LHCN-M2 (cell line): ENCODE results near the gene RNF103. TPM values are rescaled to one million over a fixed set of nuclear protein-coding genes. Genes with fewer than 3 reads are reported as not detected.
A peak's percentile ranks its signal among the peaks of the same experiment; 100 is the strongest.
"Not testable (repeated sequence)": the region's sequence is repeated elsewhere in the genome, so short reads cannot be mapped to it uniquely, and the experiment has no call there.

Source experiments
- DNase-seq: peaks from one replicate; pipeline ENCODE4 v3.0.0-alpha.2; 2012; ENCODE audit warnings: low read depth
- polyA plus RNA-seq: library from polyadenylated mRNA; unstranded; fragments of >200 nt; gene quantifications from one replicate; pipeline ENCODE4 v1.2.1, GENCODE V29; 2012; ENCODE audit warnings: missing spikeins
- total RNA-seq: library from RNA; depleted of rRNA; stranded (reverse); fragments of >200 nt; gene quantifications from 2 replicates; pipeline ENCODE4 v1.2.3, GENCODE V29; 2014; rRNA removed

The RNF103 gene, protein sequence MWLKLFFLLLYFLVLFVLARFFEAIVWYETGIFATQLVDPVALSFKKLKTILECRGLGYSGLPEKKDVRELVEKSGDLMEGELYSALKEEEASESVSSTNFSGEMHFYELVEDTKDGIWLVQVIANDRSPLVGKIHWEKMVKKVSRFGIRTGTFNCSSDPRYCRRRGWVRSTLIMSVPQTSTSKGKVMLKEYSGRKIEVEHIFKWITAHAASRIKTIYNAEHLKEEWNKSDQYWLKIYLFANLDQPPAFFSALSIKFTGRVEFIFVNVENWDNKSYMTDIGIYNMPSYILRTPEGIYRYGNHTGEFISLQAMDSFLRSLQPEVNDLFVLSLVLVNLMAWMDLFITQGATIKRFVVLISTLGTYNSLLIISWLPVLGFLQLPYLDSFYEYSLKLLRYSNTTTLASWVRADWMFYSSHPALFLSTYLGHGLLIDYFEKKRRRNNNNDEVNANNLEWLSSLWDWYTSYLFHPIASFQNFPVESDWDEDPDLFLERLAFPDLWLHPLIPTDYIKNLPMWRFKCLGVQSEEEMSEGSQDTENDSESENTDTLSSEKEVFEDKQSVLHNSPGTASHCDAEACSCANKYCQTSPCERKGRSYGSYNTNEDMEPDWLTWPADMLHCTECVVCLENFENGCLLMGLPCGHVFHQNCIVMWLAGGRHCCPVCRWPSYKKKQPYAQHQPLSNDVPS
- total RNA-seq, result 15.7 and 19.3 TPM in 2 replicates
- polyA plus RNA-seq, result 7.3 TPM

- peak; percentile 85 for DNase-seq
These were observed at the start of gene RNF103 for GRCh38 chr2:86623494-86624266. Gene RNF103, minus strand, starts transcription at chr2:86623865. Its CDS starts 979 bp downstream, at chr2:86622886.

- DNase-seq, result no peak
These were observed 49.3 kb upstream of the RNF103 start for GRCh38 chr2:86673011-86673410.

- DNase-seq, result no peak
These were observed 48.4 kb upstream of the RNF103 start for GRCh38 chr2:86672027-86672545.

GRCh38 chr2:86671337-86671981, 47.8 kb upstream of the RNF103 start:
- peak; percentile 45 for DNase-seq

- not testable (repeated sequence) for DNase-seq
These were observed 45.7 kb upstream of the RNF103 start for GRCh38 chr2:86669323-86669722.

DNA sequence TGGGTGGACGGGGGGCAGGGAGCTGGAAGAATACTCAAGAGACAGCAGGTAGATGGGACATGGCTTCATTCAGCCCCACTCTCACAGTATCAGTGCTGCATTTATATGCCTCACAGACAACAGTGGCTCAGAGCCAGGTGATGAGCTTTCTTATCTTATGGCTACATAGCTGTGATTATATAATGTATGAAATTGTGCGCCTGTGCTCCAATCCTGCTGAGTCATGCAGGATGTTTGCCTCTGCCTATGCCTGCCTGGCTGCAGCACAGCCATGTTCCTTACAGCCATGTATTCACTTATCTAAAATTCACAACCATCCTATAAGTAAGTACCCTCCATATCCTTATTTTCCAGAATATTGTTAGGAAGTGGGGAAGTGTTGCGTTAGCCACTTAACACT, 37.7 kb upstream of the RNF103 start:
- peak; percentile 9 for DNase-seq

DNA sequence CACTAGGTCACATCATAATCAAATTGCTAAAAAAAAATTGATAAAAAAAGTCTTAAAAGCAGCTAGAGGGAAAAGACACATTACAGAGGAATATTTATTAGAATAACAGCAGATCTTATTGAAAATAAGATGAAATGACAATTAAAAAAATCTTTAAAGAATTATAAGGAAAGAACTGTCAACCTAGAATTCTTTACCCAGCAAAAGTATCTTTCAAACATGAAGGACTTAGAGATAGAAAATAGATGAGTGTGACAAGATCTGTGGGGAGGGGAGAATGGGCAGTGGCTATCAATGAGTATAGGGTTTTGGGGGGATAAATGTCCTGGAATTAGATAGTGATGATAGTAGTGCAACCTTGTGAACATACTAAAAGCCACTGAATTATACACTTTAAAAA, 26.5 kb upstream of the RNF103 start:
- no peak for DNase-seq

- no peak for DNase-seq
These were observed 25.7 kb upstream of the RNF103 start for GRCh38 chr2:86649119-86649947.

DNA sequence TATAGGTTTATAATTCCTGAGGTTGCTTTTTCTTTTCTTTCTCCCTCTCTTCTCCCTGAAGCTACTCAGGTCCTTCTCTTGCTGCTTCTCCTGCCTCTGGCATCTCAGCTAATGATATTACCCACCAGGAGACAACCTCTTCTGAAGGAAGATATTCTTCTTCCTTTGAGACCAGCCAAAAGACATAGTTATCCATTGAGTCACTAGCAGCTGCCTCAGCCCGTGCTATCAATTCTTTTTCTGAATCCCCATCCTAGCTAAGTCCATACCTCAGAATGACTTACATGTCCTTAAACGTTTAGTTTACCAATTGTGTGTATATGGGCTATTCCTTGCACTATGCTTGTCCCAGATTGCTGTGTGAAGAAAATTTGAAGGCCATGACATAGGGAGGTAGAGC, 25.0 kb upstream of the RNF103 start:
- peak; percentile 37 for DNase-seq

GRCh38 chr2:86646865-86647264, 23.2 kb upstream of the RNF103 start:
- DNase-seq, result no peak

GRCh38 chr2:86646329-86646728, 22.7 kb upstream of the RNF103 start:
- DNase-seq, result no peak

- DNase-seq, result no peak
These were observed 22.1 kb upstream of the RNF103 start for GRCh38 chr2:86645752-86646151.

DNA sequence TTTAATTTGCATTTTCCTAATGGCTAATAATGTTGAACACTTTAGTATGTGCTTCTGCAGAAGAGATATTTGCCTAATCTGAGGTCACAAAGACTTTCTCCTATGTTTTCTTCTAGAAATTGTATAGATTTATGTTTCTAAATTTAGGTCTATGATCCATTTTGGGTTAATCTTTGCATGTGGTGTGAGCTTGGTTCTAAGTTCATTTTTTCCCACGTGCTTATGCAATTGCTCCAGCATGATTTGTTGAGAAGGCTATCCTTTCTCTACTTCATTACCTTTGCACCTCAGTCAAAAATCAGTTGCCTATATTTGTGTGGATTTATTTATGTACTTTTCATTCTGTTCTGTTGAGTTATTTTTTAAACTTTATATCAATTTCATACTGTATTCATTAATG, 15.0 kb upstream of the RNF103 start:
- no peak for DNase-seq

DNA sequence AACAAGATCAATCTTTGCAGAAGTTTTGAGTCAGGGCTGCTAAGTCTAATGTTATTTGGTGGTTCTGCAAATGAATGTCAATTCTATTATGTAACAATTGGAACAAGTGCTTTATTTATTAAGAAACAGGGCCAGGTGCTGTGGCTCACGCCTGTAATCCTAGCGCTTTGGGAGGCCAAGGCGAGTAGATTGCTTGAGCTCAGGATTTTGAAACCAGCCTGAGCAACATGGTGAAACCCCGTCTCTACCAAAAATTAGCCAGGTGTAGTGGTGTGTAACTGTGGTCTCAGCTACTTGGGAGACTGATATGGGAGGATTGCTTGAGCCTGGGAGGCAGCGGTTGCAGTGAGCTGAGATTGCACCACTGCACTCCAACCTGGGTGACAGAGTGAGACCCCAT, 13.2 kb upstream of the RNF103 start:
- DNase-seq, result no peak

- DNase-seq, result no peak
These were observed 10.7 kb upstream of the RNF103 start for GRCh38 chr2:86634352-86634751.

- DNase-seq, result no peak
These were observed 9.5 kb upstream of the RNF103 start for GRCh38 chr2:86633155-86633651.

- no peak for DNase-seq
These were observed 9.0 kb upstream of the RNF103 start for GRCh38 chr2:86632672-86633071.

GRCh38 chr2:86631846-86632485, 8.3 kb upstream of the RNF103 start:
- no peak for DNase-seq

GRCh38 chr2:86628091-86628522, 4.4 kb upstream of the RNF103 start:
- peak; percentile 52 for DNase-seq

- no peak for DNase-seq
These were observed 3.9 kb upstream of the RNF103 start for GRCh38 chr2:86627550-86627949.
